IMR-90 (cell line): ENCODE measurements around the gene TMEM263. TPM values are rescaled to one million over a fixed set of nuclear protein-coding genes. Genes with fewer than 3 reads are reported as not detected.

Experiments
- ATAC-seq: fragments of 200-7000 bp; cut with Tn5 transposase; 2 replicates; pipeline ENCODE4 v1.9.1; 2020; ENCODE audit warnings: low read depth, mild to moderate bottlenecking, moderate library complexity
- BruUV-seq: library from RNA; stranded (reverse); fragments of 400-500 nt; replicated peaks from 2 replicates; lab custom pipeline; 2021; lab: Mats Ljungman, UMichigan
- CTCF ChIA-PET: fragments of 300-600 bp; formaldehyde crosslinking; extraction: SDS; loops from one replicate; lab custom pipeline; 2021; ENCODE audit warnings: antibody characterized with exemption; lab: Yijun Ruan, JAX
- POLR2A ChIA-PET: fragments of 300-600 bp; sonication (Branson Sonifier 250); formaldehyde crosslinking; loops from one replicate; lab custom pipeline; 2022; ENCODE audit warnings: antibody characterized with exemption; ENCODE audit not compliant: unreplicated experiment; lab: Charles Lee
- DNase-seq: peaks from one replicate; pipeline ENCODE4 v3.0.0; 2013
- H2AFZ ChIP-seq: replicated peaks from 2 replicates; pipeline ENCODE3; 2013; ENCODE audit warnings: low read length, mild to moderate bottlenecking; ENCODE audit not compliant: poor library complexity
- H2AK5ac ChIP-seq: 2 replicates; pipeline ENCODE4 v1.6.1; 2013; ENCODE audit warnings: low read depth, low read length, inconsistent platforms
- H2AK9ac ChIP-seq: replicated peaks from 2 replicates; pipeline ENCODE3; 2013; ENCODE audit warnings: mild to moderate bottlenecking, low read depth, low read length, moderate library complexity; ENCODE audit not compliant: poor library complexity
- H2BK120ac ChIP-seq: 2 replicates; pipeline ENCODE4 v1.6.1; 2013; ENCODE audit warnings: low read depth, low read length, inconsistent platforms
- H2BK15ac ChIP-seq: 3 replicates; pipeline ENCODE4 v1.6.1; 2013; ENCODE audit warnings: low read depth, low read length, inconsistent platforms
- H2BK20ac ChIP-seq: 2 replicates; pipeline ENCODE4 v1.6.1; 2013; ENCODE audit warnings: low read depth, mild to moderate bottlenecking, inconsistent platforms, low read length, moderate library complexity
- H2BK5ac ChIP-seq: 2 replicates; pipeline ENCODE4 v1.6.1; 2013; ENCODE audit warnings: mild to moderate bottlenecking, low read depth, low read length, inconsistent platforms; ENCODE audit not compliant: poor library complexity, severe bottlenecking
- H3K14ac ChIP-seq: replicated peaks from 2 replicates; pipeline ENCODE4 v1.6.1; 2013; ENCODE audit warnings: low read depth, low read length, inconsistent platforms
- H3K18ac ChIP-seq: 2 replicates; pipeline ENCODE4 v1.6.1; 2013; ENCODE audit warnings: low read depth, low read length, control low read depth
- H3K23ac ChIP-seq: 2 replicates; pipeline ENCODE4 v1.6.1; 2013; ENCODE audit warnings: low read depth, low read length, inconsistent platforms
- H3K27ac ChIP-seq: 2 replicates; pipeline ENCODE4 v1.5.1; 2013; ENCODE audit warnings: mild to moderate bottlenecking, control low read depth, low read length; ENCODE audit not compliant: insufficient read depth
- H3K27me3 ChIP-seq: 2 replicates; pipeline ENCODE4 v1.6.1; 2013; ENCODE audit warnings: low read length; ENCODE audit not compliant: control insufficient read depth, insufficient read depth
- H3K36me3 ChIP-seq: 2 replicates; pipeline ENCODE4 v1.6.1; 2013; ENCODE audit warnings: low read length, mixed read lengths; ENCODE audit not compliant: control insufficient read depth, insufficient read depth
- H3K4ac ChIP-seq: 2 replicates; pipeline ENCODE4 v1.6.1; 2013; ENCODE audit warnings: low read depth, low read length, inconsistent platforms
- H3K4me1 ChIP-seq: 2 replicates; pipeline ENCODE4 v1.6.1; 2013; ENCODE audit warnings: low read length, mixed read lengths; ENCODE audit not compliant: control insufficient read depth, insufficient read depth
- H3K4me2 ChIP-seq: 2 replicates; pipeline ENCODE4 v1.6.1; 2013; ENCODE audit warnings: low read depth, mild to moderate bottlenecking, control low read depth, low read length, moderate library complexity
- H3K4me3 ChIP-seq: 2 replicates; pipeline ENCODE4 v1.5.1; 2013; ENCODE audit warnings: low read depth, mild to moderate bottlenecking, control low read depth, low read length, moderate library complexity; ENCODE audit not compliant: insufficient read depth
- H3K56ac ChIP-seq: 2 replicates; pipeline ENCODE4 v1.6.1; 2013; ENCODE audit warnings: low read length, inconsistent platforms; ENCODE audit not compliant: insufficient read depth; ENCODE audit errors: extremely low read depth
- H3K79me1 ChIP-seq, 2 experiments: 2 replicates each; pipeline ENCODE4 v1.6.1; 2013; ENCODE audit warnings: low read length in 2 of 2, inconsistent platforms in 1 of 2, low read depth in 1 of 2
- H3K9ac ChIP-seq: 2 replicates; pipeline ENCODE4 v1.6.1; 2013; ENCODE audit warnings: low read depth, low read length, control low read depth
- H3K9me1 ChIP-seq: 2 replicates; pipeline ENCODE4 v1.6.1; 2013; ENCODE audit warnings: low read length, inconsistent platforms; ENCODE audit not compliant: insufficient read depth
- H3K9me3 ChIP-seq: 2 replicates; pipeline ENCODE4 v1.6.1; 2013; ENCODE audit warnings: low read length; ENCODE audit not compliant: control insufficient read depth, insufficient read depth
- H4K20me1 ChIP-seq: 2 replicates; pipeline ENCODE4 v1.6.1; 2013; ENCODE audit warnings: low read length, inconsistent platforms; ENCODE audit not compliant: insufficient read depth
- H4K5ac ChIP-seq: 2 replicates; pipeline ENCODE4 v1.6.1; 2013; ENCODE audit warnings: mild to moderate bottlenecking, low read depth, low read length, control low read depth
- H4K8ac ChIP-seq, 2 experiments: 2 replicates each; pipeline ENCODE4 v1.6.1; 2013; ENCODE audit warnings: low read depth in 2 of 2, low read length in 2 of 2, control low read depth in 1 of 2, inconsistent platforms in 1 of 2
- H4K91ac ChIP-seq: 2 replicates; pipeline ENCODE4 v1.6.1; 2013; ENCODE audit warnings: low read depth, low read length, inconsistent platforms; ENCODE audit not compliant: insufficient read depth
- BHLHE40 ChIP-seq: fragments of 150-350 bp; IDR thresholded peaks from 2 replicates; pipeline ENCODE4 v1.6.1; 2016; ENCODE audit warnings: mild to moderate bottlenecking, low read depth, low read length
- CEBPB ChIP-seq: IDR thresholded peaks from 2 replicates; pipeline ENCODE4 v1.6.1; 2012; ENCODE audit warnings: low read depth, low read length, improper control_type of control experiment
- CHD1 ChIP-seq: IDR thresholded peaks from 2 replicates; pipeline ENCODE4 v1.6.1; 2012; ENCODE audit warnings: low read depth, low read length, improper control_type of control experiment
- CTCF ChIP-seq: conservative IDR thresholded peaks from 2 replicates; pipeline ENCODE4 v1.5.1; 2012; ENCODE audit warnings: mild to moderate bottlenecking, low read depth, low read length, improper control_type of control experiment
- ELK1 ChIP-seq: fragments of 150-350 bp; IDR thresholded peaks from 2 replicates; pipeline ENCODE4 v1.6.1; 2016; ENCODE audit warnings: low read depth, mild to moderate bottlenecking, low read length, moderate library complexity, borderline replicate concordance
- FOS ChIP-seq: fragments of 150-350 bp; IDR thresholded peaks from 2 replicates; pipeline ENCODE4 v1.6.1; 2016; ENCODE audit warnings: low read depth, low read length
- MAFK ChIP-seq: IDR thresholded peaks from 2 replicates; pipeline ENCODE4 v1.6.1; 2012; ENCODE audit warnings: low read depth, low read length, improper control_type of control experiment
- MAZ ChIP-seq: IDR thresholded peaks from 2 replicates; pipeline ENCODE4 v1.6.1; 2012; ENCODE audit warnings: low read depth, mild to moderate bottlenecking, low read length, improper control_type of control experiment, moderate library complexity, borderline replicate concordance
- MXI1 ChIP-seq: IDR thresholded peaks from 2 replicates; pipeline ENCODE4 v1.6.1; 2012; ENCODE audit warnings: low read depth, mild to moderate bottlenecking, low read length, moderate library complexity, borderline replicate concordance
- NFE2L2 ChIP-seq: fragments of 150-350 bp; IDR thresholded peaks from 2 replicates; pipeline ENCODE4 v1.6.1; 2016; ENCODE audit warnings: low read depth, mild to moderate bottlenecking, low read length
- POLR2A ChIP-seq: IDR thresholded peaks from 2 replicates; pipeline ENCODE4 v1.6.1; 2012; ENCODE audit warnings: mild to moderate bottlenecking, low read depth, low read length
- RAD21 ChIP-seq: IDR thresholded peaks from 2 replicates; pipeline ENCODE4 v1.6.1; 2012; ENCODE audit warnings: low read length, improper control_type of control experiment
- RCOR1 ChIP-seq: IDR thresholded peaks from 2 replicates; pipeline ENCODE4 v1.6.1; 2012; ENCODE audit warnings: mild to moderate bottlenecking, low read length, improper control_type of control experiment; ENCODE audit not compliant: insufficient replicate concordance
- RFX5 ChIP-seq: IDR thresholded peaks from 2 replicates; pipeline ENCODE4 v1.8.0; 2012; ENCODE audit warnings: low read depth, mild to moderate bottlenecking, low read length, moderate library complexity
- SMC3 ChIP-seq: fragments of 150-350 bp; IDR thresholded peaks from 2 replicates; pipeline ENCODE4 v1.6.1; 2016; ENCODE audit warnings: low read depth, mild to moderate bottlenecking, antibody characterized with exemption, low read length, moderate library complexity
- USF2 ChIP-seq: fragments of 150-350 bp; IDR thresholded peaks from 2 replicates; pipeline ENCODE4 v1.6.1; 2017; ENCODE audit warnings: mild to moderate bottlenecking, antibody characterized with exemption, low read length, low read depth
- WGBS, 2 experiments: methylation state at CpG; one replicate each; pipeline versions ENCODE4 v1.1.5 to v1.1.7; 2013; ENCODE audit warnings: missing lambda C conversion rate in 2 of 2; ENCODE audit not compliant: insufficient read length in 1 of 2; ENCODE audit errors: extremely low coverage in 2 of 2; 5-methylcytosine and 5-hydroxymethylcytosine counted together
- dilution Hi-C: fragments of 300-500 bp; cut with HindIII; formaldehyde crosslinking; loops from one replicate; pipeline ENCODE4 v1.14.3; 2018; ENCODE audit warnings: low sequenced_read_pairs; ENCODE audit not compliant: unreplicated experiment
- in situ Hi-C: fragments of 300-500 bp; cut with MboI; formaldehyde crosslinking; loops from 3 replicates; pipeline ENCODE4 v1.14.3; 2019; ENCODE audit warnings: low sequenced_read_pairs, inconsistent platforms, mixed read lengths
- intact Hi-C: fragments of 100-400 bp; cut with micrococcal nuclease; formaldehyde crosslinking; loops from 2 replicates; pipeline ENCODE4 v1.10.0; 2022
- polyA plus RNA-seq, 3 experiments: library from polyadenylated mRNA; depleted of rRNA; stranded (reverse); fragments of >200 nt; gene quantifications; 2 replicates each; pipeline ENCODE4 v1.2.3, GENCODE V29; 2012; ENCODE audit warnings: low replicate concordance in 1 of 3
- total RNA-seq: library from RNA; depleted of rRNA; stranded (reverse); fragments of >200 nt; gene quantifications from 2 replicates; pipeline ENCODE4 v1.2.3, GENCODE V29; 2012

The TMEM263 gene
- total and polyA plus RNA-seq, 2 of the 4 experiments (the other 2 are of a cell fraction) = 47.9 to 99.7 TPM

- DNase-seq (no peak), ATAC-seq (no peak)
- peaks cover 6% of the 10 kb centered on the region; the same call in 1 of the 2 replicates for H3K9me1 ChIP-seq
- H3K4me2 ChIP-seq = no peak overlapping the region
- H3K9me3 ChIP-seq = no peaks in the 10 kb centered on the region
- CTCF ChIA-PET = interaction anchor here (0.6 kb wide), 2 partner anchors 27 to 582 kb away, joined by 3 read pairs; no protein-coding TSS in a partner anchor
- no peak overlapping the region for H4K8ac ChIP-seq
- no peak overlapping the region for H3K4ac ChIP-seq
- in situ Hi-C loops (no loop called here), dilution Hi-C loops (no loop called here), intact Hi-C loops (no loop called here)
- H2BK120ac ChIP-seq = no peak overlapping the region
- H2BK15ac ChIP-seq = no peak overlapping the region
- H3K9ac ChIP-seq = no peak overlapping the region
- no peak overlapping the region for H2AK9ac ChIP-seq
- no peak overlapping the region for H3K56ac ChIP-seq
- no peak overlapping the region for H3K27ac ChIP-seq
- H3K14ac ChIP-seq = no peak overlapping the region
- H3K36me3 ChIP-seq = peaks cover 19% of the 10 kb centered on the region
- H4K5ac ChIP-seq = no peak overlapping the region
- no peak for TF ChIP-seq MAFK
- no peak for TF ChIP-seq RCOR1
- no peak for TF ChIP-seq CTCF
- TF ChIP-seq RFX5 = no peak
- TF ChIP-seq USF2 = no peak
- no peak for TF ChIP-seq POLR2A
- no peak for TF ChIP-seq SMC3
- TF ChIP-seq CEBPB = no peak
- TF ChIP-seq CHD1 = no peak
- no peak for TF ChIP-seq MAZ
- no peak for TF ChIP-seq FOS
- TF ChIP-seq ELK1 = no peak
- no peak for TF ChIP-seq RAD21
- no peak for TF ChIP-seq BHLHE40
- TF ChIP-seq NFE2L2 = no peak
- TF ChIP-seq MXI1 = no peak
- no peak overlapping the region for H3K4me3 ChIP-seq
- H2AK5ac ChIP-seq = no peak overlapping the region
- H3K23ac ChIP-seq = no peak overlapping the region; the same call in 1 of the 2 replicates
- H2BK5ac ChIP-seq = no peak overlapping the region
- BruUV-seq = no TSS peak
- H3K27me3 ChIP-seq = no peaks in the 10 kb centered on the region
- WGBS, 2 experiments = 100% methylated on average over 1 of the region's 3 CpGs; no CpG with 5 or more reads in 1 of the 2 experiments
- peaks cover 13 to 44% of the 10 kb centered on the region in 2 experiments for H3K79me1 ChIP-seq
- POLR2A ChIA-PET = no interaction called here
- no peak overlapping the region for H3K18ac ChIP-seq
- H4K20me1 ChIP-seq = peaks cover 89% of the 10 kb centered on the region
- H2BK20ac ChIP-seq = no peak overlapping the region
- H2AFZ ChIP-seq = no peak overlapping the region
- H3K4me1 ChIP-seq = peaks cover 6% of the 10 kb centered on the region
- H4K91ac ChIP-seq = no peak overlapping the region
Observed at GRCh38 chr12:106962286-106962685, 6.6 kb downstream of the TMEM263 start.
